Mammary epithelial cell (primary cell): ENCODE results near the gene AUTS2.

Experiments
- CTCF ChIP-seq, 2 donors: IDR thresholded peaks in 1 of 2; conservative IDR thresholded peaks in 1 of 2; 2 replicates each; pipeline ENCODE4 v1.5.1; 2011 to 2012; ENCODE audit warnings: inconsistent platforms in 2 of 2, low read length in 2 of 2, mild to moderate bottlenecking in 2 of 2, control low read depth in 1 of 2, low read depth in 1 of 2; ENCODE audit not compliant: insufficient read depth in 1 of 2; ENCODE audit errors: extremely low read depth in 1 of 2
- EZH2 ChIP-seq: IDR thresholded peaks from 2 replicates; pipeline ENCODE4 v1.6.1; 2012; ENCODE audit warnings: low read length, inconsistent platforms, borderline replicate concordance

GRCh38 chr7:69844264-69844868 lies 246.1 kb downstream of the AUTS2 start:
- TF ChIP-seq CTCF (conservative IDR thresholded peaks at IDR 0.05 in 1 of 2, IDR thresholded peaks at IDR 0.05 in 1 of 2; ENCODE audit: extremely low read depth in 1 of 2, insufficient read depth in 1 of 2, low read depth in 1 of 2, low read length in 2 of 2) (no peak), EZH2 (no peak)
